GM10266 (cell line): ENCODE measurements around the gene C17orf75.
A peak's percentile ranks its signal among the peaks of the same experiment; 100 is the strongest.
"Not testable (repeated sequence)": the region's sequence is repeated elsewhere in the genome, so short reads cannot be mapped to it uniquely, and the experiment has no call there.

Experiments
- DNase-seq: peaks from one replicate; pipeline ENCODE4 v3.0.0; 2012; ENCODE audit errors: extremely low spot score
- CTCF ChIP-seq: IDR thresholded peaks from 2 replicates; pipeline ENCODE4 v1.5.1; 2012; ENCODE audit warnings: mild to moderate bottlenecking, low read depth; ENCODE audit not compliant: control insufficient read depth, insufficient read depth; ENCODE audit errors: missing control alignments

C17orf75 gene

DNA sequence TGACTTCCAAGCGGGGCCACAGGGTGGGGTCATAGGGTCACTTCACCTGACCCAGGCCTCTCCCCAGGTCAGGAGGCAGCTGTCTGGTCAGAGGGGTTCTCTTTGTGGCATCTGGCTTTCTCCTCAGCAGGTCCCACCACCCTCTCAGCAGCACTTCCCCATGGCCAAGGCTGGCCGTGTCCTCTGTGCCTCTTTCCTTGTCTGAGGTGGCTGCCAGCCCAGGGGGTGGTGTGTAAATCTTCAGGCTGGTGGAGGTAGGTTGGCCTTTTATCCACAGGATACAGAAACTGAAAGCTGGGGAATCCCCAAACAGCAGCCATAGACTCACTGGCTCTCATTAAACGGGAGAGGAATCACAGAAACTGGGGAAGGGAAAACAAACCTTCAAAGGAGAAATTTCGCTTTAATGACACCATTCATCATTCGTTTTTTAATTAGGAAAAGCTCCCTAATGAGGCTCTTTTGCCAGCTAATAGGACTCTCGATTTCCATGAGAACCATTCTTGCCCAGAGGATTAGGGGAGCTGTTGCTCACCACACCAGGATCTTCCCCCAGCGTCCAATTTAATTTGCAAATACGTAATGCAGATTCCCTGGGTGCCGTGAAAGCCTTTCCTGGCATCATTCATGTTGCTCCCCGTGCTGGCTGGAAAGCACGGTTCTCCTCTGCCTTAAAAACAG, 18.0 kb downstream of the C17orf75 start:
- TF ChIP-seq CTCF: no peak
- DNase-seq: no peak

DNA sequence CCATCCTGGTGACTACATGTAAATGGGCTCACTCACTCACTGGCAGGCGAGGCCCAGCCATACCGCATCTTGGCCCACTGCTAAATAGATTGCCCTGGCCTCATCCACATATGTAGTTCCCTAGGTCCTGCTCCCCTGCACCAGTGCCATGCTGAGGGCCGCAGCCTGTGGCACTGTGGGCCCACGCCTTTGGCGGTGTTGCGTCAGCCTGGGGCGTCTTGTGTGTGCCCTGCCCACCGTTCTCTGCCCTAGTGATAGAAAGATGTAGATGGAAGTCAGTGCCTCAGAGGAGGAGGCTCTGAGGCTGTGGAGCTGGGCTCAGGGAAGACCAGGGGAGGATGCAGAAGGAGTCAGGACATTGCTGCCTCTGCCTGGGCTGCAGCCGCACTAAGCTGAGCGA, 18.9 kb downstream of the C17orf75 start:
- no peak for DNase-seq
- no peak for TF ChIP-seq CTCF

- no peak for TF ChIP-seq CTCF
- no peak for DNase-seq
These were observed 21.1 kb downstream of the C17orf75 start for GRCh38 chr17:32320847-32321246.

GRCh38 chr17:32320080-32320479, 21.9 kb downstream of the C17orf75 start:
- not testable (repeated sequence) for DNase-seq

GRCh38 chr17:32319548-32319905, 22.4 kb downstream of the C17orf75 start:
- peak; percentile 96 for TF ChIP-seq CTCF
- DNase-seq: peak; percentile 84

DNA sequence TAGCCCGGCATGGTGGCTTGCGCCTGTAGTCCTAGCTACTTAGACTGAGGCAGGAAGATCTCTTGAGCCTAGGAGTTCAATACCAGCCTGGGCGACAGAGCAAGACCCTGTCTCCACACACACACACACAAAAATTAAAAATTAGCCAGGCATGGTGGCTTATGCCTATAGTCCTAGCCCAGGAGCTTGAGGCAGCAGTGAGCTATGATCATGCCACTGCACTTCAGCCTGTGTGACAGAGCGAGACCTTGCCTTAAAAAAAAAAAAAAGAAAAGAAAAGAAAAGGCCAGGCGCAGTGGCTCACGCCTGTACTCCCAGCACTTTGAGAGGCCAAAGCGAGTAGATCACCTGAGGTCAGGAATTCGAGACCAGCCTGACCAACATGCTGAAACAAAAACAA, 23.9 kb downstream of the C17orf75 start:
- no peak for TF ChIP-seq CTCF
- DNase-seq: no peak

DNA sequence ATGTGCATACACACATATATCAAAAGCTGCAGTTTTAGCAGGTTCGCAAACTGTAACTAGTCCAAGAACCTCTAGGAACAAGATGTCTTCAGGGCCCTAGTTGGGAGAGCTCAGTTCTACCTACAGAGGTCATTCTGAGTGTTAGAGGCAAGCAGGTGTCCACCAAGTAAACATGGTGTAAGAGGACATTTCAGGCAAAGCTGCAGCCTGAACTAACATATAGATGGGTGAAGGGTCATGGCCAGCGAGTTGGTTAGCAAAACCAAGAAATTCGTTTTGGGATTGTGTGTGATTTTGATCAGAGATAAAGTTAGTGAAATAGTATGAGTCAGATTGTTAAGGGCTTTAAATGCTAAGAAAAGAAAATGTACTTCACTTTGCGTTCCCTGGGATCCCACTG, 24.6 kb downstream of the C17orf75 start:
- TF ChIP-seq CTCF: no peak
- DNase-seq: no peak

GRCh38 chr17:32316653-32317052, 25.3 kb downstream of the C17orf75 start:
- DNase-seq: not testable (repeated sequence)
